Measurements from ENCODE around the gene EFNA3. TPM values are rescaled to one million over a fixed set of nuclear protein-coding genes. Genes with fewer than 3 reads are reported as not detected.

EFNA3 gene
- total and polyA plus RNA-seq, 9 of the 15 experiments (the other 6 are each of a cell fraction or from before 2014, with no cell fraction given), result 0.59 to 7.9 (median 4.7) TPM

- TF ChIP-seq NR2C2 (CRISPR knock-in tag; IDR thresholded peaks at IDR 0.05) (no peak), NR2C2 (tag; IDR thresholded peaks at IDR 0.05) (no peak), MTA2 (IDR thresholded peaks at IDR 0.05; ENCODE audit: low read depth) (no peak), SIN3B (IDR thresholded peaks at IDR 0.05; ENCODE audit: low read depth) (0 out of 2 replicates have a peak, but pooled peaks have one; percentile 5), VEZF1 (CRISPR knock-in tag; IDR thresholded peaks at IDR 0.05) (peak; percentile 66), RUNX1 (IDR thresholded peaks at IDR 0.05; ENCODE audit: low read depth) (0 out of 2 replicates have a peak, but pooled peaks have one; percentile 10), LARP7 (IDR thresholded peaks at IDR 0.05) (no peak), NFXL1 (CRISPR knock-in tag; IDR thresholded peaks at IDR 0.05) (no peak), E2F3 (CRISPR knock-in tag; IDR thresholded peaks at IDR 0.05) (no peak), SAP30 (IDR thresholded peaks at IDR 0.05; ENCODE audit: borderline replicate concordance, insufficient read depth, low read depth, low read length, poor library complexity, severe bottlenecking) (no peak), ZSCAN29 (IDR thresholded peaks at IDR 0.05) (no peak), FOXA3 (CRISPR knock-in tag; conservative IDR thresholded peaks at IDR 0.05 in 1 of 2, IDR thresholded peaks at IDR 0.05 in 1 of 2) (0 out of 4 replicates have a peak, but pooled peaks of 1 of the 2 experiments have one; percentile 37), POLR3G (IDR thresholded peaks at IDR 0.05; ENCODE audit: extremely low read depth, insufficient read length, insufficient replicate concordance) (no peak), TOE1 (IDR thresholded peaks at IDR 0.05; ENCODE audit: borderline replicate concordance) (0 out of 2 replicates have a peak, but pooled peaks have one; percentile 40), TOE1 (CRISPR knock-in tag; IDR thresholded peaks at IDR 0.05; ENCODE audit: borderline replicate concordance, low read depth) (no peak), KLF10 (CRISPR knock-in tag; IDR thresholded peaks at IDR 0.05) (no peak), NELFE (IDR thresholded peaks at IDR 0.05; ENCODE audit: insufficient read depth, insufficient read length) (no peak), SETDB1 (IDR thresholded peaks at IDR 0.05; ENCODE audit: low read length) (no peak)
- TF ChIP-seq, protein P1, sequence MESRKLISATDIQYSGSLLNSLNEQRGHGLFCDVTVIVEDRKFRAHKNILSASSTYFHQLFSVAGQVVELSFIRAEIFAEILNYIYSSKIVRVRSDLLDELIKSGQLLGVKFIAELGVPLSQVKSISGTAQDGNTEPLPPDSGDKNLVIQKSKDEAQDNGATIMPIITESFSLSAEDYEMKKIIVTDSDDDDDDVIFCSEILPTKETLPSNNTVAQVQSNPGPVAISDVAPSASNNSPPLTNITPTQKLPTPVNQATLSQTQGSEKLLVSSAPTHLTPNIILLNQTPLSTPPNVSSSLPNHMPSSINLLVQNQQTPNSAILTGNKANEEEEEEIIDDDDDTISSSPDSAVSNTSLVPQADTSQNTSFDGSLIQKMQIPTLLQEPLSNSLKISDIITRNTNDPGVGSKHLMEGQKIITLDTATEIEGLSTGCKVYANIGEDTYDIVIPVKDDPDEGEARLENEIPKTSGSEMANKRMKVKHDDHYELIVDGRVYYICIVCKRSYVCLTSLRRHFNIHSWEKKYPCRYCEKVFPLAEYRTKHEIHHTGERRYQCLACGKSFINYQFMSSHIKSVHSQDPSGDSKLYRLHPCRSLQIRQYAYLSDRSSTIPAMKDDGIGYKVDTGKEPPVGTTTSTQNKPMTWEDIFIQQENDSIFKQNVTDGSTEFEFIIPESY (CRISPR knock-in tag; IDR thresholded peaks at IDR 0.05), result peak; percentile 57
- TF ChIP-seq, protein P2, sequence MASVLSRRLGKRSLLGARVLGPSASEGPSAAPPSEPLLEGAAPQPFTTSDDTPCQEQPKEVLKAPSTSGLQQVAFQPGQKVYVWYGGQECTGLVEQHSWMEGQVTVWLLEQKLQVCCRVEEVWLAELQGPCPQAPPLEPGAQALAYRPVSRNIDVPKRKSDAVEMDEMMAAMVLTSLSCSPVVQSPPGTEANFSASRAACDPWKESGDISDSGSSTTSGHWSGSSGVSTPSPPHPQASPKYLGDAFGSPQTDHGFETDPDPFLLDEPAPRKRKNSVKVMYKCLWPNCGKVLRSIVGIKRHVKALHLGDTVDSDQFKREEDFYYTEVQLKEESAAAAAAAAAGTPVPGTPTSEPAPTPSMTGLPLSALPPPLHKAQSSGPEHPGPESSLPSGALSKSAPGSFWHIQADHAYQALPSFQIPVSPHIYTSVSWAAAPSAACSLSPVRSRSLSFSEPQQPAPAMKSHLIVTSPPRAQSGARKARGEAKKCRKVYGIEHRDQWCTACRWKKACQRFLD (CRISPR knock-in tag; IDR thresholded peaks at IDR 0.05), result no peak
Observed at GRCh38 chr1:155062702-155063411, 15.8 kb upstream of the EFNA3 start (continued).
